K562 (cell line): Measurements from ENCODE around the gene ANO7. TPM values are rescaled to one million over a fixed set of nuclear protein-coding genes. Genes with fewer than 3 reads are reported as not detected.

Experiments used
- ATAC-seq: fragments of 200-7000 bp; cut with Tn5 transposase; 3 replicates; pipeline ENCODE4 v1.9.1; 2020; ENCODE audit warnings: moderate library complexity
- BruUV-seq: library from RNA; stranded (reverse); fragments of 400-500 nt; replicated peaks from 2 replicates; lab custom pipeline; 2021; lab: Mats Ljungman, UMichigan
- CTCF ChIA-PET: fragments of 300-600 bp; formaldehyde crosslinking; extraction: SDS; loops from one replicate; lab custom pipeline; 2021; ENCODE audit warnings: low intra/inter-chr PET ratio; lab: Yijun Ruan, JAX
- POLR2A ChIA-PET: fragments of 300-600, 350-650 bp; sonication (Branson Sonifier 250); formaldehyde crosslinking; extraction: SDS; loops from one replicate; lab custom pipeline; 2021; ENCODE audit warnings: antibody characterized with exemption, inconsistent platforms; lab: Yijun Ruan, JAX
- DNase-seq, 4 experiments: peaks; one replicate each; pipeline versions ENCODE4 v3.0.0 to v3.0.0-alpha.2; 2011 to 2018; ENCODE audit warnings: low spot score in 3 of 4, mixed read lengths in 3 of 4; ENCODE audit errors: extremely low read depth in 1 of 4
- FAIRE-seq: peaks from 2 replicates; lab custom pipeline; 2011; peaks lifted over from hg19 to GRCh38; lab: Jason Lieb, UNC
- H2AFZ ChIP-seq: 2 replicates; pipeline ENCODE4 v1.6.0; 2011; ENCODE audit warnings: low read depth, low read length, control low read depth, inconsistent platforms
- H3K27ac ChIP-seq: fragments of 200-600 bp; 3 replicates; pipeline ENCODE4 v1.8.0; 2011; ENCODE audit warnings: low read depth, mild to moderate bottlenecking, control low read depth, inconsistent platforms, low read length, moderate library complexity, mixed read lengths; ENCODE audit errors: extremely low read depth
- H3K27me3 ChIP-seq, 2 experiments: fragments of 300-600 bp in 1 of 2; 2 replicates in 1 of 2; 3 replicates in 1 of 2; pipeline versions ENCODE4 v1.6.0 to v1.8.0; 2011; ENCODE audit warnings: inconsistent platforms in 2 of 2, low read length in 2 of 2, mild to moderate bottlenecking in 1 of 2, mixed read lengths in 1 of 2, moderate library complexity in 1 of 2; ENCODE audit not compliant: control insufficient read depth in 2 of 2, insufficient read depth in 2 of 2
- H3K36me3 ChIP-seq: fragments of 300-600 bp; 3 replicates; pipeline ENCODE4 v1.8.0; 2011; ENCODE audit warnings: mild to moderate bottlenecking, low read length, inconsistent platforms; ENCODE audit not compliant: control insufficient read depth, insufficient read depth
- H3K4me1 ChIP-seq, 2 experiments: fragments of 200-600 bp in 1 of 2; replicated peaks in 1 of 2; 2 replicates in 1 of 2; 3 replicates in 1 of 2; pipeline versions ENCODE4 v1.5.1 to v1.8.0; 2011; ENCODE audit warnings: inconsistent platforms in 2 of 2, low read length in 2 of 2, mild to moderate bottlenecking in 1 of 2, mixed read lengths in 1 of 2, moderate library complexity in 1 of 2; ENCODE audit not compliant: control insufficient read depth in 2 of 2, insufficient read depth in 2 of 2
- H3K4me2 ChIP-seq: 2 replicates; pipeline ENCODE4 v1.6.1; 2011; ENCODE audit warnings: low read length, control low read depth, inconsistent platforms, mixed read lengths; ENCODE audit not compliant: insufficient read depth
- H3K4me3 ChIP-seq: fragments of 200-600 bp; sonication (generic), shearing (Covaris generic); 2 replicates; pipeline ENCODE4 v1.5.1; 2016; ENCODE audit warnings: control low read depth, inconsistent platforms
- H3K79me2 ChIP-seq: fragments of 200-600 bp; 3 replicates; pipeline ENCODE4 v1.8.0; 2011; ENCODE audit warnings: low read length, inconsistent platforms; ENCODE audit not compliant: control insufficient read depth, insufficient read depth
- H3K9ac ChIP-seq, 2 experiments: 2 replicates each; pipeline versions ENCODE4 v1.6.0 to v1.6.1; 2011; ENCODE audit warnings: low read depth in 2 of 2, low read length in 2 of 2, control low read depth in 1 of 2, inconsistent platforms in 1 of 2, mild to moderate bottlenecking in 1 of 2, mixed read lengths in 1 of 2; ENCODE audit not compliant: insufficient read depth in 1 of 2
- H3K9me1 ChIP-seq: one replicate; pipeline ENCODE4 v1.6.0; 2011; ENCODE audit warnings: inconsistent platforms, mild to moderate bottlenecking, low read length, moderate library complexity; ENCODE audit not compliant: control insufficient read depth, insufficient read depth
- H3K9me3 ChIP-seq: replicated peaks from 2 replicates; pipeline ENCODE4 v1.5.1; 2011; ENCODE audit warnings: low read depth, low read length, inconsistent platforms; ENCODE audit not compliant: control insufficient read depth, insufficient read depth
- H4K20me1 ChIP-seq: replicated peaks from 2 replicates; pipeline ENCODE4 v1.6.1; 2011; ENCODE audit warnings: low read length, inconsistent platforms, mixed read lengths; ENCODE audit not compliant: control insufficient read depth, insufficient read depth
- ATF3 ChIP-seq, 2 experiments: fragments of 450-650 bp in 1 of 2; sonication (generic) in 1 of 2; formaldehyde crosslinking in 1 of 2; IDR thresholded peaks in 1 of 2; conservative IDR thresholded peaks in 1 of 2; 2 replicates each; pipeline versions ENCODE4 v1.6.1 to v1.8.1; 2016 to 2023; ENCODE audit warnings: mild to moderate bottlenecking in 2 of 2, moderate library complexity in 2 of 2, inconsistent platforms in 1 of 2, missing genetic modification reagents in 1 of 2
- DPF2 ChIP-seq: fragments of 450-650 bp; IDR thresholded peaks from 2 replicates; pipeline ENCODE4 v1.6.1; 2016
- EGR1 ChIP-seq: fragments of 450-650 bp; conservative IDR thresholded peaks from 2 replicates; pipeline ENCODE4 v1.6.1; 2017; ENCODE audit warnings: mild to moderate bottlenecking
- FUS ChIP-seq: fragments of 200-400 bp; formaldehyde crosslinking; optimal IDR thresholded peaks from 2 replicates; pipeline ENCODE3; 2017; ENCODE audit warnings: low read depth, low read length
- HNRNPK ChIP-seq: fragments of 200-400 bp; formaldehyde crosslinking; IDR thresholded peaks from one replicate; pipeline ENCODE4 v1.6.1; 2018; ENCODE audit warnings: mild to moderate bottlenecking, low read depth, low read length; ENCODE audit not compliant: poor library complexity, severe bottlenecking
- KAT8 ChIP-seq: fragments of 450-650 bp; IDR thresholded peaks from 2 replicates; pipeline ENCODE4 v1.6.1; 2016; ENCODE audit warnings: low read depth, mild to moderate bottlenecking
- NONO ChIP-seq, 2 experiments: fragments of 200-400 bp in 1 of 2; fragments of 450-650 bp in 1 of 2; formaldehyde crosslinking in 1 of 2; IDR thresholded peaks; 2 replicates each; pipeline ENCODE4 v1.6.1; 2017; ENCODE audit warnings: low read depth in 2 of 2, mild to moderate bottlenecking in 2 of 2, moderate library complexity in 2 of 2, low read length in 1 of 2
- PCBP1 ChIP-seq: fragments of 200-400 bp; formaldehyde crosslinking; IDR thresholded peaks from 2 replicates; pipeline ENCODE4 v1.6.1; 2018; ENCODE audit warnings: mild to moderate bottlenecking, low read depth, low read length; ENCODE audit not compliant: poor library complexity, severe bottlenecking
- PHF20 ChIP-seq: fragments of 450-650 bp; IDR thresholded peaks from 2 replicates; pipeline ENCODE4 v1.6.1; 2018; ENCODE audit not compliant: partially characterized antibody
- TRIM28 ChIP-seq: fragments of 450-650 bp; IDR thresholded peaks from 2 replicates; pipeline ENCODE4 v1.6.1; 2017
- ZBTB34 ChIP-seq: fragments of 250-450 bp; sonication (Bioruptor Pico); IDR thresholded peaks from 2 replicates; pipeline ENCODE4 v1.8.0; 2021; ENCODE audit warnings: mild to moderate bottlenecking, moderate library complexity
- ZBTB8A ChIP-seq: fragments of 450-650 bp; IDR thresholded peaks from 2 replicates; pipeline ENCODE4 v1.6.1; 2018; ENCODE audit warnings: mild to moderate bottlenecking, moderate library complexity; ENCODE audit not compliant: partially characterized antibody
- ZFP30 ChIP-seq: fragments of 250-450 bp; sonication (Bioruptor Pico); IDR thresholded peaks from 2 replicates; pipeline ENCODE4 v1.8.0; 2022; ENCODE audit warnings: moderate library complexity, mild to moderate bottlenecking, inconsistent platforms, borderline replicate concordance
- ZNF764 ChIP-seq: fragments of 250-450 bp; sonication (Bioruptor Pico); IDR thresholded peaks from 2 replicates; pipeline ENCODE4 v1.4.0; 2020; ENCODE audit warnings: low read depth, mild to moderate bottlenecking, moderate library complexity
- WGBS: fragments of 100-300 bp; shearing (Covaris generic); methylation state at CpG from one replicate; pipeline ENCODE4 v1.1.6; 2016; ENCODE audit warnings: low coverage, mixed read lengths; ENCODE audit not compliant: insufficient coverage; ENCODE audit errors: missing lambda C conversion rate; 5-methylcytosine and 5-hydroxymethylcytosine counted together
- in situ Hi-C: fragments of 300-500 bp; cut with MboI; formaldehyde crosslinking; loops from 4 replicates; pipeline ENCODE4 v1.15.0; 2018; ENCODE audit warnings: inconsistent platforms, mixed read lengths
- intact Hi-C: fragments of 100-400 bp; cut with micrococcal nuclease; formaldehyde crosslinking; loops from 2 replicates; pipeline ENCODE4 v1.14.2; 2022
- polyA plus RNA-seq, 8 experiments: library from polyadenylated mRNA; depleted of rRNA in 4 of 8; stranded (reverse) in 5 of 8; unstranded in 3 of 8; fragments of >200 nt; fragmentation: Nextera tagmentation in 2 of 8; fragmentation: Illumina TruSeq in 1 of 8; extraction: Ambion mirVana in 2 of 8; extraction: Trizol in 1 of 8; gene quantifications; 2 replicates each; pipeline versions ENCODE4 v1.2.1 to v1.2.3, GENCODE V29; 2011 to 2014; ENCODE audit warnings: inconsistent platforms in 1 of 8, missing spikeins in 1 of 8
- total RNA-seq, 7 experiments: library from RNA; depleted of rRNA in 6 of 7; stranded (reverse); fragments of >200 nt in 6 of 7; fragmentation: Illumina TruSeq in 2 of 7; extraction: Trizol in 2 of 7; gene quantifications; 2 replicates each; pipeline versions ENCODE4 v1.2.1 to v1.2.3, GENCODE V29; 2011 to 2021; ENCODE audit warnings: low replicate concordance in 1 of 7

ANO7 gene
- total and polyA plus RNA-seq, 9 of the 15 experiments (the other 6 are each of a cell fraction or from before 2014, with no cell fraction given) = 0.28 to 5.1 (median 1.1) TPM

GRCh38 chr2:241207641-241208040 is 19.2 kb downstream of the ANO7 start:
- no peak for ATAC-seq
- intact Hi-C loops = no loop called here
- TF ChIP-seq EGR1 (no peak), FUS (no peak), PHF20 (no peak), ZNF764 (CRISPR knock-in tag) (no peak), ZBTB8A (no peak), DPF2 (no peak), KAT8 (no peak), ATF3 (IDR thresholded peaks at IDR 0.05) (no peak), ATF3 (CRISPR knock-in tag; conservative IDR thresholded peaks at IDR 0.05) (no peak), PCBP1 (no peak), NONO (IDR thresholded peaks at IDR 0.05; ENCODE audit: low read depth in 2 of 2, low read length in 1 of 2) (no peak), ZBTB34 (CRISPR knock-in tag) (no peak), TRIM28 (no peak), ZFP30 (CRISPR knock-in tag) (no peak), HNRNPK (no peak)

More at GRCh38 chr2:241207641-241208040, 19.2 kb downstream of the ANO7 start:
- no TSS peak for BruUV-seq
- Histone ChIP-seq H3K27me3 (peaks cover 7 to 38% of the 10 kb centered on the region in 2 experiments; a peak in 4 of 5 replicates), H3K4me3 (no peak overlapping the region), H3K9me3 (no peaks in the 10 kb centered on the region), H3K4me2 (no peak overlapping the region), H3K27ac (no peak overlapping the region), H3K36me3 (no peaks in the 10 kb centered on the region), H2AFZ (no peak overlapping the region), H4K20me1 (no peaks in the 10 kb centered on the region), H3K9me1 (no peaks in the 10 kb centered on the region), H3K9ac (no peak overlapping the region), H3K79me2 (no peaks in the 10 kb centered on the region), H3K4me1 (peaks cover 0 to 20% of the 10 kb centered on the region in 2 experiments; a peak in 2 of 5 replicates)
- no peak for DNase-seq
- ChIA-PET CTCF (no interaction called here), POLR2A (interaction anchor here (0.6 kb wide), 1 partner anchor 59 kb away, joined by 3 read pairs; the partner anchor contains the start of gene PASK)
- WGBS = 2% methylated on average over 6 of the region's 6 CpGs
- in situ Hi-C loops = no loop called here
- no peak for FAIRE-seq
